HG02885 (cell line): Measurements from ENCODE around the gene SNRPB2.

Experiments used
- ATAC-seq: cut with Tn5 transposase; IDR thresholded peaks from one replicate; pipeline ENCODE4 v1.9.1; 2021; ENCODE audit warnings: mild to moderate bottlenecking; ENCODE audit not compliant: unreplicated experiment, poor library complexity

The SNRPB2 gene

DNA sequence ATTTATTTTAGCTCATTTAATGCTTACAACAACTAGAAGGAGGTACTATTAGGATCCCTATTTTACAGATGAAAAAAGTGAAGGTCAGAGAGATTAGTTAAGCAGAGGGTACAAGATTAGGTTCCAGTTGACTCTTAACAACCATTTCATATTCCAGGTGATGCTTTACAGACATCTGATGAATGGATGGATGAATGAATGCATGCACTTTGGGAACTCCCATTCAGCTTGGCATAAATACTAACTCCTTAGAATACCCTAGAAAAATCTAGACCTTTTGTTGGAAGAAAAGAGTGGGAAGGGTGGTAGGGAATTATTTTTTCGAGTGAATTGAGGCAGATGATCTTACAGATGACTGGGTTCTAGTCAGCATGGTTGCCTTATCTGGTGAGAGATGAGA is 746 bp upstream of the SNRPB2 start:
- ATAC-seq = no peak

DNA sequence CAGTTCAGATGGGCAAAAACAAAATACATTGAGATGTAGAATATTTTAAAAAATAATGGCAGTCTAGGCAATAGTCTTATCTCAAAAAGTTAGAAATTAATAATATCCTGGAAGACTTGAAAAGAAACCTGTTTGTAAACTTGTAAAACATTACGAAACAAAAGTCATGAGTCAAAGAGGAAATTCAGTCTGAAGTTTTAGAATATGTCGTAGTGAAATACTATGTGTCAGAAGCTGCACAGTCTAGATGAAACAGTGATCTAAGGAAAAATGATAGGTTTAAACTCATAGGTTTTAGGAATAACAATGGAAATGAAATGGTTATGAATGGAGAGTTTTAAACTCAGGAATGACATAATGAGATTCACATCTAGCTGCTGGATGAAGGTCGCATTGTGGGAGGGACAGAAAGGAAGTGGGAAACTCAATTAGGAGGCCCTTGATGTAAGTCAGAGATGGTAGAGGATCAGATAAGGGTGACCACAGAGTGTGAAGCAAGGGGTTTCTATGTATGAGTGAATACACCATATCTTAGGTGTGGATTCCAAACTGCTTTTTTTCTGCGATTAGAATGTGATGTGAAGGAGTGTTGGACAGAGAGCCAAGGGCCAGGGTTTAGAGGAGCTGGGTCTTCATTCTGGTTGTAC is 2.8 kb downstream of the SNRPB2 start:
- ATAC-seq = no peak

DNA sequence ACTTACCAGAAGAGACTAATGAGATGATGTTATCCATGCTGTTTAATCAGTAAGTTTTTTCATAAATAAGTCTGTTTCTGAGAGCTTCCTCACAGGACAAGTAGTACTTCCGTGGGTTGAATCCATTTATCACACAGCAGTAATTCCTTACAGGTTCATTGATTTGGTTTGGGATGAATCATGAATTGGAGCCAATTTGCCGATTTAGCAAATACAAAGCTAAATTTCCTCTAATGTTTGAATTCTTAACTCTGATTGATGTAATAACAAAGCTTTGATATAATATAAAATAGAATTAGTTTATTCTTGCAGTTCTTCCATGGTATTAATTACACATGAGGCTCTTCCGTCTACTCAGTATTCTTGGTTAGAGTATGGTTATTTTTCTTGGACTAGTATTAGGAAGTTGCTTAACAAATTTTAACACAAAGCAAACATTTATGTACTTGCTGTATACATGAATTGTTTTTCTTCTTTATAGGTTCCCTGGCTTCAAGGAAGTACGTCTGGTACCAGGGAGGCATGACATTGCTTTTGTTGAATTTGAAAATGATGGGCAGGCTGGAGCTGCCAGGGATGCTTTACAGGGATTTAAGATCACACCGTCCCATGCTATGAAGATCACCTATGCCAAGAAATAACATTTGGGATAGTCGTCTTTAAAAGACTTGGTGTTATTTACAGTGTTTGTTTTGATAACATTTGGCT is 10.7 kb downstream of the SNRPB2 start:
- no peak for ATAC-seq

DNA sequence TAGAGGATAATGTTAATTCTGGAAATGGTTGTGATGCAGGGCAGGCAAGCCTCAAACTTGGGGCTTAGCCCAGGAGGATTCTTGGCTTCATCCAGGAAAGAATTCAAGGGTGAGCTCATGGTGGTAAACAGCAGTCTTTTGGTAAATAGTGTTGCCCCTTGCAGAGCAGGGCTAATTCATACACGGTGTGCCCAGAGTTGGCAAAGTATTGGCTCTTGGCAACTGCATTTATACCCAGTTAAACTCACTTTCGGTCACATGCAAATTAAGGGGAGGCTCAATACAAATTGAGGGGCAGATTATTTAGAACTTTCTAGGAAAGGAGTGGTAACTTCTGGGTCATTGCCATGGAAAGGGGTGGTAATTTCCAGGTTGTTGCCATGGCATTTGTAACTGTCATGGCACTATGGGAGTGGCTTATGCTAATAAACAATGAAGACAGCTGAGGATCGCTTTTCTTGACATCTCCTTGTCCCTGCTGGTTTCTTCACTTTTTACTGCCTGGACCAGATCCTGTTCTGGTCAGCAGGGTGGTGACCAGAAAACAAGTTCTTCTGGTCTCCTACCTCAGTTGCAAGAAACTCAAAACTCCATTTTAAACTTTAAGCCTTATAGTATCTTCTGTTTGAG is 14.5 kb downstream of the SNRPB2 start:
- no peak for ATAC-seq

DNA sequence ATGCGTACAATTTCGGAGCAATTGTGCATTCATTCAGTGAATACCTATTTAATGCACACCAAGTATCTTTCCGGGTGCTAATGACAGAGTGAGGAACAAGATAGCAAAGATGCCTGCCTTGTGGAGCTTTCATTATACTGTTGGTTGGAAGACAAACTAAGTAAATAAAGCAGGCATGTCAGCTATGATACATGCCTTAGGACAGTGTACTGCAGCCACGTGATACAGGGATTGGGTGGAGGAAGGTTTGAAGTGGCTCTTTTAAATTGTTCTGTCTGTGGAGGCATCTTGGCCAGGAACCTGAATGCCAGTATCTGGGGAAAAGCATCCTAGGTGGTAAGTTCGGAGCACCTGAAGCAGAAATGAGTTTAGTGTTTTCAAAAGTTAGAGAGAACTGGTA is 15.4 kb downstream of the SNRPB2 start:
- ATAC-seq = no peak

DNA sequence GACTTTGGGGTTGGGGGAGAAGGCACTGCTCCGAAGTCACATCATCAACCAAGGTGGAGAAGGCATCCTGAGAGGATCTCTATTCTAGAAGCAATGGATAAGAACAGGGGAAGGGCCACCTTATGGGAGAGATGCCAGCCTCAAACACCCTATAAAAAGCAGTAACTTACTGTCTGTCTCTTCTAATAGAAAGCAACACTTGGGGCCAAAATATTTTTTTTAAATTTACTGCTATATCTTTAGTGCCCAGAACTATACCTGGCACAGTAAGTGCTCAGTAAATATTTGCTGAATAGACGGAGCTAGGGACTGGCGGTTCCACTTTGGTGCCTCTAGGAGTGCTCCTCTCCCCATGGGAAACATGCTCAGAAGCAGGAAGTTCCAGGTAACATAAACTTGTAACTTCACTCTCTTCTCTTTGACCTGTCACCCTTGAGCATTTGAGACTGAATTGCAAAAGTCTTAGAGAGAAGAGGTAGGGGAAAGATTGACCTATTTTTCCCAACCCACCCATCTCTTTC is 17.5 kb downstream of the SNRPB2 start:
- no peak for ATAC-seq

DNA sequence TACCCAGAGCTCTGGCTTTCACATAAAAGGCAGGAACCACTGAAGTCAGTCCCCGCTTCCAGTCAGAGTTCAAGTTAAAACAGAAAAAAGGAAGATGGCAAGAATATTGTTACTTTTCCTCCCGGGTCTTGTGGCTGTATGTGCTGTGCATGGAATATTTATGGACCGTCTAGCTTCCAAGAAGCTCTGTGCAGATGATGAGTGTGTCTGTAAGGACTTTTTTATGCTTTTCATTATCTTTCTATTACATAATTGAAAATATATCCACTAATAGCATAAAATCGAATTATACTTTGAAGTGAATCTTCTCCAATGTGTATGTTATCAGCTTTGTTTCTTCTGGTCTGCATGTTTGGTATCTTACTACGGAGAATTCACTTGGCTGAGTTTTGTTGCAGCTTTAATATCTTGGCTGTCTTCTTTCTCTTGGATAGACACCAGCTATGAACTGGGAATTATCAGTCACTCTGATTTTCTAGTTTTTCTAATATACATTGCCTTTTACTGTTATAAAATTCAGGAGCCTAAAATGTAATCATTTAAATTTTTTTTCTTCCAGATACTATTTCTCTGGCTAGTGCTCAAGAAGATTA is 18.6 kb downstream of the SNRPB2 start, which contains the start of gene OTOR:
Gene OTOR, plus strand, starts transcription at position 51 of the 593 bp plus-strand sequence. Its CDS starts 44 bp downstream, at position 95.
- ATAC-seq = no peak

DNA sequence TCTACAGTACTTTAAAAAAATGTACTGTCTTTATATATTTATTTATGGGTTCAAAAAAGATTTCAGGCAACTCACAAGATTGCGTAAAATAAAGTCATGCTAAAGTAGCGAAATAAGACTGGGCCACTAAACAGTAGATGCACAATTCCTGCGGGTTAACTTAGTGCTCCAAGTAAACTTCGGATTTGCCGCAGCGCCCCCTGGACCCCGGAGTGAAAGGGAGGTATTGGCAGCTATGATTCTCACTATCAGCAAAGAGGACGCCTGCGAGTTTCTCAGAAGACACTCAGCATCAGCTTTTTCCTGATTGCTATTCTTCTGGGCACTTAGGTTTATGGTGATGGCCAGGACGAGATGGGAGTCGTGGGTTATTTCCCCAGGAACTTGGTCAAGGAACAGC is 19.7 kb downstream of the SNRPB2 start:
- ATAC-seq = no peak

DNA sequence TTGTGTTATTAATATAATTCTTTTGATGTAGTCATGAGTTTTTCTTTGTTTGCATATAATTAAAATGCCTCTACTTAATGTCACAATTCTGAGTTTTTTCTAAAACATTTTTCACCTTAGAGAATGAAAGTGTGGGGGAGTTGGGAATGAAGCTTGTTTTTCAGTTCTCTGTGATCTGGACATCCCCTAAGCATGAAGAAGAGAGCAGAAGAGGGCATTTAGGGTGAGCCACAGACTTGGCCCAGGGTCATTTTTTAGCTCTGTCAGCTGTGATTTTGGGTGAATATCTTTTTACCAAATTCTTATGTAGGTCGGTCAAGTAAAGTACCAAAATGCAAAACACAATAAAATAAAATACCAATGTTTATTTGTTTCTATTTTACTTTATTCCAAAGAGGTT is 22.3 kb downstream of the SNRPB2 start:
- peak; percentile 42 for ATAC-seq

DNA sequence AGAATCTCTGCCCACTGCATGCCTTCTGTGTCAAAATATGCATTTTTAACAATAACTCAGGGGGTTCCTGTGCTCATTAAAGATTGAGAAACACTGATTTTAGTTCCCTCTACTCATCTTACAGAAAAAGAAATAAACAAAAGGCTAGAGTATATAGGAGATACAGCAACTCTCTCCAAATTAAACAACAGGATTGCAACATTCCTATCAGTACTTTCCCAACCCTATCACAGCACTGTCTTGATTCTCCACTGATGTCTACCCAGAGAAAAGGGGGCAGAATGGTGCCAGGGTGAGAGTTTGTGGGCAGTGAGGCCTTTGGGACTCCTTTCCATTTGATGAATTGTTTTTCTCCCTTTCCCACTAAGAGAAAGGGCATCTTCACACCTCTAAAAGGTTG is 23.1 kb downstream of the SNRPB2 start:
- ATAC-seq = no peak

DNA sequence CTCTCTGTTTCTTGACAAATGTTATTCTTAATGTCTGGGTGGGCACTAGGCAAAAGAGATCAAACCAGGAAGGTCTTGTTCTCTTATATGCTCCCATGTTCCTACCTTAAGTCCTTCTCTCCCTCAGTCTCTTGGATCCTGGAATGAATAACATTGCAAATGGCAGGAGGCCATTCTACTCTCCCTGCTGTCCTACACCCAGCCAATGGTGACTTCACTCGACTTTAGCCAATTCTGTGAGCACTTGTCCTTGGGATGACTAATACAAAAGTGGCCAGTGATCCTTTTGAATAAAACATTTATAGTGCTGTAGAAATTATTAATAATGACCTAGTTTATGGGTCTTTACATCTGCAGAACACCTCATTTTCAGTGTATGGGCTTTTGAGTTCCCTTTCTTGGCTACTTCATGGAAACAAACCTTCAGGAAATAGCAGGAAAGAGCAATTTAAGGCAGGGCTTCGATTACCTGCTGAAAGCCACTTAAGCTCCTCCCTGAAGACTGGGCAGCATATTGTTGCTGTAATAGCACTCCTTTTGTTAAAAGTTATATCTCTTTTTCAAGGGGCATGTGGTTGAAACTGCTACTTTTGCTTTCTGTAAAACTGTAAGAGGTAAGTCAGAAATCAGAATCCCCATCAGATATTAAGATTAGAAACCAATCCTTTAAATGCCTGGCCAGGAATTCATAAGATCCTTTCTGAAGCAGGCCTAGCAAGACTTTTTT is 28.8 kb downstream of the SNRPB2 start:
- peak; percentile 59 for ATAC-seq

DNA sequence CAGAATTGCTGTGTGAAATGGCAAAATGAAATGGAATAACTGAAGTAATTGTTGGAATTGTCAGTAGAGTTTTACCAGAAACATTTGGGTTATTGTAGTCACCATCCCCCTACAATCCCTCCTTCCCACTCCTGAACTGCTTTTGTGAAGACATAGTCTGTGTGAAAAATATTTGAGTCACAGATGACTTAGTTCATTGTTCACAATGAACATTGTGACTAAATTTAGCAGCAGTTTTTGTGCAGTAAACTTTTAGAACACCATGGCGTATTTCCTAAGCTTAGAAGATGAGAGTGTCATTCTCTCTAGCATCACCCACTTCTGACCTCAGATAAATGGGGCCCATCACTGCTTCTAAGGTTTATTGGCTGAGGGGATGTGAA is 29.3 kb downstream of the SNRPB2 start:
- ATAC-seq = peak; percentile 10

DNA sequence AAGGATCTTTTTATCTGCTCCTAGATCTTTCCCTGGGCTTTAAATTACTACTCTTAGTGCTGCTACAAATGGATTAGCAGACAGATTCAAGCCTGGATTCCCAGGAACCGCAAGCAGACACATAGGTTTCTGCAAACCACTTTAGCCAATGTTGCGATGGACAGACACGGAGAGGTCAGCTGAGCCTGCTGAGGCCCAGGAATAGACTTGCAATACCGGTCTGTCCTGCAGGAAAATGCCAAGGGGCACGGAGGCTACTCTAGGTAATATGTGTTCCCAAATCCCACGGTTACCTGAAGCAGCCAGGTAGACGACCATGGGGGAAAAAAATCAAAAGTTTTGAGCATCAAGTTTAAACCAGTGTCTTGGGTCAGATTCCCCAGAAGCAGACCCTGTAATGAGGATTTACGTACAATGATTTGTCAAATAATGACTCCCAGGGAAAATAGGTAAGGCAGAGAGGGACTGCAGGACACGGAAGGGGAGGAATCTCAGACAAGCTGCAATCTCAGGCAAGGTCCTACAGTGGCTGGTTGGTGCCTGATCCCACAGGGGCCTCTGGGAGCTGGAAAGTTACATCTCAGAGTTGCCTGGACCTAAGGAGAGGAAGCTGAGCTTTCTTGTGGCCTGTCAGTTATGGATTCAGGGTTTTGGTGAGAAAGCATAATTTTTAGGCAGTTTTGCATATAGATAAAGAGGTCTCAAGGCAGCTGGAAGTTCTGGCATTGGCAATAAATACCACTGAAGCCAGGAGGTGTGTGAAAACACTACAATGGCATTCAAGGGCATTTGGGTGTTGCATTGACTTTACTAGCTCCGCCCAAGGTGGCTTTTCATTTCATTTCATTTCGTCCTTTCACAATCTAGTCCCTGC is 30.8 kb downstream of the SNRPB2 start:
- no peak for ATAC-seq

DNA sequence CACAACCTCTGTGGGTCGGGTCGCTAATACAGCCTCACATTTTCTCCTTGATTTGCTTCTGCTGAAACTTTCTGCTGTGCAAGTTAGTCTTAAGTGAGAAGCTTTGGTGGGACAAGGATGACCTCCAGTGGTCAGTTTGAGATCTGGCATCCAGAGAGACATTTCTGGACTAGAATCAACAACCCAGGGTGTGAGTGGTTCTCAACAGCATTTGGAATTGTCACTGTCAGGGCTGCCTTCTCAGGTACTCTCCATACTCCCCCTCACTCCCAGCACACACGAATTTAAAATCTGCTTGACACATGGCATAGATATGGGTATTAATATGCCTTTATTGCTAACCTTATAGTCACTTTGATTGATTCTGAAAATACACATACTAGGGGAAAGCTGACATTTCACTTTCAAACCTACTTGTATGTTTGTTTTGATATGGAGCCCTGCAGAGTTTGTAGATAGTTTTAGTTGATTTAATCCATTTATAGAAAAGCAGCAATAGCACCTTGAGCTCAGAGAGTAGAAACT is 31.5 kb downstream of the SNRPB2 start:
- peak; percentile 76 for ATAC-seq

DNA sequence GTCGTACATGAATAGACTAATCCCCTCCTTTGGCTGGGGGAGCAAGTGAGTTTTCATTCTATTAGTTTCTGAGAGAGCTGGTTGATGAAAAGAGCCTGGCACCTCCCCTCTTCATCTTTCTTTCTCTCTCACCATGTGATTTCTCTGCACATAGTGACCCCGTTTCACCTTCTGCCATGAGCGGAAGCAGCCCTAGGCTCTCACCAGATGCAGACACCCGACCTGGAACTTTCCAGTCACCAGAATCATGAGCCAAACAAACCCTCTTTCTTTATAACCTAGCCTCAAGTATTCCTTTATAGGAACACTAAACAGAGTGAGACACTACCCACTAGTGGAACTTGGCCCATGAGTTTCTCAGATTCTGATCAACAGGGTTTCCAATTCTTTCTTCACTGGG is 34.7 kb downstream of the SNRPB2 start:
- ATAC-seq = no peak

DNA sequence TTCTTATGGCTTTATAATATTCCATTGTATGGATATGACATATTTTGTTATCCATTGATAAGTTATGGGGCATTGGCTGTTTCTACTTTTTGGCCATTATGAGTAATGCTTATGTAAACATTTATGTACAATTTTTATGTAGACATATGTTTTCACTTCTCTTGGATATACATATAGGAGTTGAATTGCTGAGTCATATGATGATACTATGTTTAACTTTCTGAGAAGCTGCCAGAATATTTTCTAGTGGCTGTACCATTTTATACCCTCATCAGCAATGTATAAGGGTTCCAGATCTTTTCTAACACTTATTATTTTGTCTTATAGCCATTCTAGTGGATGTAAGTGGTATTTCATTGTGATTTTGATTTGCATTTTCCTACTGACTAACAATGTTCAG is 41.4 kb downstream of the SNRPB2 start:
- ATAC-seq = no peak

DNA sequence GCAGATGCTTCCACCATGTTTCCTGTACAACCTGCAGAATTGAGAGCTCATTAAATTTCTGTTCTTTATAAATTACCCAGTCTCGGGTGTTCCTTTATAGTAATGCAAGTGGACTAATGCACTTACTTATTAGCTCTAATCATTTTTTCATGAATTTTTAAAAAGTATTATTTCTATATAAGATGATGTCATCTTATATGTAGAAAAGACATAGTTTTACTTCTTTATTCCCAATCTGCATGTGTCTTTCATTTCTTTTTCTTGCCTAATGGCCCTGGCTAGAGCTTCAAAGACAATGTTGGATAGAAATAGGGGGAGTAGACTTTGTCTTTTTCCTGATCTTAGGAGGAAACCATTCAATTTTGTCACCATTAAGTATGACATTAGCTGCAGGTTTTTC is 46.1 kb downstream of the SNRPB2 start:
- no peak for ATAC-seq

DNA sequence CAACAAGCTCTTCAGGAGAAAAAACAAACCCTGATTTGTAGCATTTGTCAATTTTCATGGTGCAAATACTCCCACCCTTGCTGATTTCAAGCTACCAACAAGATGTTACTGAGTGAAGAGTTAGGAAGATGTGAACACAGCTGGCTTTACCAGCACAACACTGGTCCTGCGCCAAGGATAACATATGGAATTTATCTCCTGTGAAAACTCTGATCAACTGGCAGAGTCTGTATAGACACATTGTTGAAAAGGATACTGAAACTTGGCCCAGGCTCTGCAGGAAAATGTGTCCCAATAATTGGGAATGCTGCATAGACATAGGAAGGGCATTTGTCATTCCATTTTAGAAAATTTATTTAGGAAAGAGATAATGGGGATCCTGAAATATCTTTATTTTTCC is 47.3 kb downstream of the SNRPB2 start:
- ATAC-seq = no peak

DNA sequence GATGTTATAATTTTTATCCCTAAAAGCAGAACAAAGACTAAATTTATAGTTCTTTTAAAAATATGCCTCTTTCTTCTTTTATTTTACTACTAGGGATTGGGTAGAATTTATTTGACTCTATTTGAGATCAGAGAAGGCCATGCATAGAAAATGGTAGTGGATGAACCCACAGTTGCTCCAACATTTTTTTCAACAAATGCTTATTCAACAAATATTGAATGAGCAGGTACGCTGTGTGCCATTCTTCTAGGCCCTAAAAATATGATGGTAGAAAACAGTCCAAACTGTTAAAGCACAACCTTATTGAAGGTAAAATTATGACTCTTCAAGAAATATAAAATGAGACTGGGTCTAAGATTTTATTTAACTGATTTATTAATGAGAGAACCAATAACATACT is 48.3 kb downstream of the SNRPB2 start:
- no peak for ATAC-seq
